HG02884 (cell line): ENCODE data around the gene MID2.
A peak's percentile ranks its signal among the peaks of the same experiment; 100 is the strongest.
"Not testable (repeated sequence)": the region's sequence is repeated elsewhere in the genome, so short reads cannot be mapped to it uniquely, and the experiment has no call there.

Experiments used
- ATAC-seq: cut with Tn5 transposase; IDR thresholded peaks from one replicate; pipeline ENCODE4 v1.9.1; 2021; ENCODE audit warnings: mild to moderate bottlenecking, moderate library complexity; ENCODE audit not compliant: unreplicated experiment

MID2 gene

DNA sequence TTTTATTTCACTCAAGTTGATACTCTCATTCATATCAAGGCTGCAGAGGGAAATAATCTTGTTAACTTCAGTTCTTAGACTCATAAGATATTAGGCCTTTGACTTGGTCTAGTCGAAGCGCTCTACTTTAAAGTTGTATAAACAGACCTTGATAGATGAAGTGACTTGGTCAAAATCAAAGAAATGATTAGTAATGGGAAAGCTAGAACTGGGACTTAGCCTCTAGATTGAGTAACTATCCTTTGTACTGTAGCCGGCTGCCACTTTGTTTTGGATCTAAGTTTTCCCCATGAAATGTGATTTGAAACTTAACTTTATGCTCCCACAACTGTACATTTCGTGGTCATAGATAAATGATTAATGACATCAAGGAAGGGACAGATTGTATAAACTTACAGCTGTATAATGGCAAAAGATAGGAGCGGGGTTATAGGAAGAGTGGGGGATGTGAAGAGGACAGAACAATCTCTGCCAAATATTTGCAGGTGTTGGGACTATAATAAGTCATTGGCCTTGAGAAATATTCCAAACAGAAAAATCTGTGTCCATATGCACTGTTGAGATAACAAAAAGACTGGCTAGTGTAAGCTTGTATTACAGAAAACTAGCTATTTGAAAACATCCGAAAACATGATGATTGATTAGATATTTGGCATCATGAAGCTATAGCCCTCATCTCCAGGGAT lies 17.2 kb downstream of the MID2 start:
- ATAC-seq: no peak

DNA sequence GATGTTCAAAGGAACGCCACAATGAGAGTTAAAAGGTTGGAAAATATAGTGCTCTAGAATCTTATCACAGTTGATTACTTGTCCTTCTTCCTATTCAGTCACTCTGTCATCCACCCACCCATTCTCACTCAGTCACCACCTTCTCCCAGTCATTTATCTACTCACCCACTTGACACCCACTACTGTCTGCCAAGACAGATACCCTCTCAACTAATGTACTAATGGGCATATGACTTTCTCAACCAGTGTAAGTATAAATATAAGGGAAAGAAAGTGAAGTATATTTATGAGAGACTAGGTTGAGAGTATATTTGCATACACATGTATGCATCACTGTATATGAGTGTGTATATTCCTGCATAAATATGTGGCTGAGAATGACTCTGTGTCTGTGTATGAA lies 20.0 kb downstream of the MID2 start:
- ATAC-seq: no peak

DNA sequence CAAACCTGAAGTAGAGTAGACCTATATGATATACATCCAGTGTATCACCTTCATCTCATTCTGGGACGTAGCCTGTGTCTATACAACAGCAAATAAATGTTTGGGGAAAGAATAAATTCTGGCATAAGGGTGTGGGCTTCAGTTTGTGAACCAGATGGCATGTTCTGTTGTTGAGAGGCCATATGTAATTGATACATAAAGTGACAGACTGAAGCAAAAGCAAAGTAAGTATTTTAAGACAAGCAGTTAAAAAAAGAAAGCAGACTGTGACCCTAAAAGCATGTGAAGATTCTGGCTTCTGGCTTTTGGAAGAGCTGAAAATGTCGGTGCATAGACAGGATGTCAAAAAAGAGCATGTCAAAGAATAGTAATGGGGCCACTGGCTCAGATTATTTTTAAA lies 22.9 kb downstream of the MID2 start:
- ATAC-seq: no peak

DNA sequence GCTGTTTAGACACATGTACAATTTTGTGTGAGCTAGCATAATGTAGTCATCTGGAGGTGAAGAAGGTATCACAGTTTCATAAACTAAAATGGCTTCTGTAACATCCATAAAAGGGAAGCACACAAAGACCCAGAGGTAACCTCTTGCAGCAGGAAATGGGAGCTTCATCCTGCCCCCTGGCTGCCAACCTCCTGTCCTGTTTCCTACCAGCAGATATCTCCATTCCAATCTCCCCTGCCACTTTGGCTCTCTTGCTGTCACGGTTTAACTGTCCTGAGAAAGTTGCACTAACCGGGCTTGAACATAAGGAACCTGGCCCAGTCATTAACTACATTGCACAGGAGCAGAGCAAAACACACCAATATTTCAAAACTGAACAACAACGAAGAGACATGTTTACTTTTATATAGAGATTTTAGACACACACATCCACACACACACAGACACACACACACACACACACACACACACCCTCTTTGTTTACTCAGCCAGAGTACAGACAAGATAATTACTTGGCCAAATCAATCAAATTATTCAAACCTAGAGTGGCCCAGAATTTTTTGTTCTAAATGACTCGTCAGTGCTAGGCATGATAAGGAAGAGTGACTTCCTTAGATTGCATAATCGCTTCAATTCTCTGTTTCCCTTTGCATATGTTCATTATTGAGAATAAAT lies 24.2 kb downstream of the MID2 start:
- no peak for ATAC-seq

DNA sequence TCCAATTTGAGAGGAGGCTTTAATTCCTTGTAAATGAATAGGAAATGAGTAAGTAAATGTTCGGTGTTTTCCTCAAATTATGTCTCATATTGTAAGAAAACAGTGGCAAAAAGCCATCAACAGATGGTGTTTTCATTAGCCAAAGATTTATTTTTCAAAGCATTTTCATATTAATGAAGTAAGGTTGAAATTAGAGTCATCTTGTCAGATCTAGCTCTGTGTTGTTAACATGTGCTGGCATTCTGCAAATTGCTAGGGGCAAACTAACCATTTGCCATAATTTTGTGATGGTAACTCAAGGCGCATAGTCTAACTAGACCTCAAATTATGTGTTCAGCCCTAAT lies 24.7 kb downstream of the MID2 start:
- ATAC-seq: no peak

DNA sequence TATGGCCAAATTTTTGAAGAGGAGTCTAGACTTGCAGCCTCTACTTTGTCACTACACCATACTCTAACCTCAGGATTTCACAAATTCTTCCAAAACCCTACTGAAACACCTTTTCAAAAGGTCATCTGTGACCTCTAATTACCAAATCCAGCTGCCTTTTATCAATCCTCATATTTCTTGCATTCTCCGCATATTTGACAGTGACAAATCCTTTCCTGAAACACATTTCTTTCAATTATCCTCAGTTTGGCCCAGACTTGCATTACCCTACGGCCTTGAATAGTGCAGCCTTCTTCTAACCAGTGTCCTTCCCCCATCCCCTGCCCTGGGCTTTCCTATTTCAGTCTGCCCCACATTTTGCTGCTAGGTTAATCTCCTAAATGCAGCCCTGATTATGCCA lies 25.5 kb downstream of the MID2 start:
- ATAC-seq: no peak

DNA sequence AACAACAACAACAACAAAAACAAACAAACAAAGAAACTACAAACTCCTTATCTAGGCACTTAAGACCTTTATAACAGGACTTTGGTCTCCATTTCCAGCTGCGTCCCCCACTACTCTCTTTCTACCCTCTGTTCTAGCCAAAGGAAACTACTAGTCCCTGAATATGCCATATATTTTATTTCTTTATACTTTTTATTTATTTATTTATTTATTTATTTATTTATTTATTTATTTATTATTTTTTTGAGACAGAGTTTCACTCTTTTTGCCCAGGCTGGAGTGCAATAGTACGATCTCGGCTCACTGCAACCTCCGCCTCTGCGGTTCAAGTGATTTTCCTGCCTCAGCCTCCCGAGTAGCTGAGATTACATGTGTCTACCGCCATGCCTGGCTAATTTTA lies 26.0 kb downstream of the MID2 start:
- ATAC-seq: not testable (repeated sequence)

DNA sequence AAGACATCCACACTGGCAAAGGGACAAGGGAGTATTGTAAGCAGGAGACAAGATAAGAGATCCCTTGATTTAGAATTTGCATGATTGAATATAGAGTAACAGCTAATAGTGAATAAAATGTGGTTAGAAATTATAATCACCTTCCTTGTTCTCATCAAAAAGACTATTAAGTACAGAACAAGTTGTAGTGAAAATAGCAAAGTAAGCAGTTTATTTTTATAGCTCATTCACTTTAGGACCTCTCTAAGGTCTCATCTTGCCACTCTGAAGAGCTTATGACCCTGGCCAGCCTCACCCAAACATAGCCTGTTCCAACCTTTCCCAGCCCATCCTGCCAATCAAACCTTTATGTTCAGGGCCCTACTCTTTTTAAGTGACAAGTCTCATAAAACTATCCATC lies 30.6 kb downstream of the MID2 start:
- no peak for ATAC-seq

DNA sequence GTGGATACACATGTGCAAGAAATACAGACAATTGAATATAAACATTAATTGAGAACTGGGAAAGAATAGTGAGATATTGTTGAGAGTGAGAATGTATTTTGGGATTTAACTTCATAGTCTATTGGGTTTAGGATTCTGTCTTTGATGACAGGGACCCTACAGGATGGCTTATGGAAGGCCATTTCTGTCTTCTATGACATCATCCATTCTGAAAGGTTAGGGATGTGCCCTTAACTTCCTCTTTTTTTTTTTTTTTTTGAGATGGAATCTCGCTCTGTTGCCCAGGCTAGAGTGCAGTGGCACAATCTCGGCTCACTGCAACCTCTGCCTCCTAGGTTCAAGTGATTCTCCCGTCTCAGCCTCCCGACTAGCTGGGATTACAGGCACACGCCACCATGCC lies 31.4 kb downstream of the MID2 start:
- not testable (repeated sequence) for ATAC-seq

DNA sequence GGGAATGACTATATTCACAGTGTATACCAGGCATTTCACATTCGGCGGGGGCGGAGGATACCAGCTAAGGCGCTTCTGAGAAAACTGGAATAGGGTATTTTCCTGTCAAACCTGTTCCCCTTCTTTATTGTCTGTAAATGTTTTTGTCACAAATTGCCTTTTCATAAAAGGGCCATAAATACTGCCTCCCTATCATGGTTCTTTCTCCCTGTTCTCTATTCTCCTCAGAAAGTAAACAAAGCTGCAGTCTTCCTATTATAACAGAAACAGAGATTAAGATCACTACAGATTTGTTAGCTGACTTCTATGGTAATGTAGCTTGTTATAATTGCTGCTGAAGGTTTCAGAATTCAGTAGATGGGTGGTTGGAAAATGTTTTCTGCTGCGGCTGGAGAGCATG lies 32.2 kb downstream of the MID2 start:
- ATAC-seq: no peak

DNA sequence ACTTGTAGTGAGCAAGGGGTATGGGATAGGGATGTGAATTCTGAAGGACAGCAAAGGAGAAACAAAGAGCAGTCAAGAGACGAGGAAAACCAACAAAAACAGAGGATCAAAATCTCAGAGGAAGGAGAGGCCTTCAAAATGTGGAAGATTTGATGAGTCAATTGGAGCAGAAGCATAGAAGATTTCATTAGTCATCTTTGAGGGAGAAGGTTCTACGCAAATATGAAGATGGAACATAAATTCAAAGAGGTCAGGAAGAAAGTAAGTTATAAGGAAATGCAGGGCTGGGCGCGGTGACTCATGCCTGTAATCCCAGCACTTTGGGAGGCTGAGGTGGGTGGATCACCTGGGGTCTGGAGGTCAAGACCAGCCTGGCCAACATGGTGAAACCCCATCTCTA lies 35.4 kb downstream of the MID2 start:
- no peak for ATAC-seq

DNA sequence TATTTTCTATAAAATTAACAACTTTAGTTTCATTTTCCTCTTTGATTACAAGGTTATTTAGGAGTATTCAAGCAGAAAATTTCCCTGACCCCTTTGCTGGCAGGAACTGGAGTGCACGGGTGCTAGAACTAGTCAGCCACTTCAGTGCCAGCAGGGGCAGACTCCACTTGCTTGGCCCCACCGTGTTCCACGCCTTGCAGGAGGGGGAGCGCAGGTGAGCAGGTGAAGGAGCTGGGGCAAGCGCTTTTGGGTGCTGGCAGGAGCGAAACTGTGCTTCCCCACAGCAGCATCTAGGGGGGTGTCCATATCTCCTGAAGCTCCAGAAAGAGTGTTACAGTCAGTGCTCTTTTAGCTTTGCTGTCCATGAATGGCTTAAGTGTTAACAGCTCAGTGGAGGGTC lies 45.5 kb downstream of the MID2 start:
- ATAC-seq: no peak

DNA sequence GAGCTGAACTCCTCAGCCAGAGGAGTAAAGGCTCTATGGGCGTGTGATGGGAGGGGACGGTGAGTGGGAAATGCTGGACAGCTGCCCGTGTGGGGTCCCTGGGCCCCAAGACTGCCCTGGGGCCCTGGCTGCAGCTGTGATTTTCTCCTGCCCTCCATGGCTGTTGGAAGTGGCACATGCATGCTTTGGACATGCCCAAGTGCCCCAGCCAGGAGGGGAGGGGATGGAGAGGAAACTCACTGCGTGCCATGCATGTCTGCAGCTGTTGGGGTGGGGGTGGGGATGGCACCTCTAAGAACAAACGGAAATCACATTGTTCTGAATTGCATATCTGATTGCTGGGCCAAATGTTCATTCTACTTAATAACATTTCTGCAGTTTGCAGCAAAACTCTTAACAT lies 52.4 kb downstream of the MID2 start:
- no peak for ATAC-seq

DNA sequence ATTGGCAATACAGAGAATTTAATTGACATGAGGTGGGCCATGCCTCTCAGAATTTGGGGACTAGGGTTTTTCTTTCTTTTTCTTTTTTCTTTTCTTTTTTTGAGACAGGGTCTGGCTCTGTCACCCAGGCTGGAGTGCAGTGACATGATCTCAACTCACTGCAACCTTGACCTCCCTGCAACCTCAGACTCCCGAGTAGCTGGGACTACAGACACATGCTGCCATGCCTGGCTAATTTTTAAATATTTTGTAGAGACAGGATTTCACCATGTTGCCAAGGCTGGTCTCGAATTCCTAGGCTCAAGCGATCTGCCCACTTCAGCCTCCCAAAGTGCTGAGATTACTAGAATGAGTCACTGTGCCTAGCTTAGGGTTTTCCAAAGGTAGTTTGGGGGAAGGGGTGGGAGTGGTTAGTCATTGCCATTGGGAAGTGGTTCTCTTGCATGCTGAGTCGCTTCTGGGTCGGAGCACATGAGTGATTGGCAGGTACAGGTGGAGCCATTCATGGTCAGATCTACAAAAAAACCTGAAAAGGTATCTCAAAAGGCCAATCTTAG lies 54.5 kb downstream of the MID2 start:
- ATAC-seq: no peak

DNA sequence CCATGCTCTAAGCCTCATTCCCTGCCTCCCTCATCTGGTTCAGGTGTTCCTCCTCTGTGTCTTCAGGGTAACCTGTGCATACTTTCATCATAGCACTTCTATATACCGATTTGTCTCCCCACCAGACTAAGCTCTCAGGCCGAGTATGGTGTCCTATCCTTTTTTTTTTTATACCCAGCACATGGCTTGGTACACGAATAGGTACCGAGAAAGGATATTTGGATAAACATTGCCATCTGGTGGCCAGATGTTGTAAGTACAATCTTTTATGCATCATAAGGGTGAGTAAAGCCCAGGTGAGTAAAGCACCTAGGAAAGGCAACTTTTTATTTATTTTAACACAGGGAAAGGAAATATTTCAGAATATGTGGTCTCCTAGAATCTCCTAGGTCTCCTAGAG lies 68.4 kb downstream of the MID2 start:
- peak; percentile 70 for ATAC-seq

DNA sequence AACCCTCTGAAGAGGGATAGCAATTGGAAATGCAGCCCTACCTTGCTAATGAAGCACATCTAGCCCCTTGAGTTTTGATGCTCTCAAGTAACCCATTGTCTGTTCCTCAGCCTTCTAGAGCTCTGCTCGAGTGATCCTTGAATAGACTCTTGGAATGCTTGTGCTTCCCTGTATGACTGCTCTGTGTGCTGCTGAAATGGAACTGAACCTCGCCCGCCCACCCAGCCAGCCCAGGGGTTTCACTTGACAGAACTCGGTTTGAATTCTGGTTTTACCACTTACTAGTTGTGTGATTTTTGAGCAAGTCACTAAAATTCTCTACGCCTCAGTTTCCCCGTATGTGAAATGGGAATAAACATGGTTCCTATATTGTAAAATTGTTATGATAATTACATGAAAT lies 77.1 kb downstream of the MID2 start:
- no peak for ATAC-seq

DNA sequence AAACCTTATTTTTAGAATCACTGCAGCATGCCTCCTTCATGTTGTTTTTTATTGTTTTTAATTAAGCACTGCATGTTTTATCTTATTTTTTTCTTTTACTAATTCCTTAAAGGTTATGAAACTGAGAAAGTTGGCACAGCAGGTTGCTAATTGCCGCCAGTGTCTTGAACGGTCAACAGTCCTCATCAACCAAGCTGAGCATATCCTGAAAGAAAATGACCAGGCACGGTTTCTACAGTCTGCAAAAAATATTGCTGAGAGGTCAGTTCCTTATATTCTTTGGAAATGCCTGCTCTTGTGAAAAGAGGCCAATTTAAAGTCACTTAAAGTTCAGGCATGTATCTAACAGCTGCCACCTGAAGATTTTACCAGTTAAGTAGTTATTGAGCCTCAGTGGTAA lies 79.7 kb downstream of the MID2 start:
- ATAC-seq: no peak

DNA sequence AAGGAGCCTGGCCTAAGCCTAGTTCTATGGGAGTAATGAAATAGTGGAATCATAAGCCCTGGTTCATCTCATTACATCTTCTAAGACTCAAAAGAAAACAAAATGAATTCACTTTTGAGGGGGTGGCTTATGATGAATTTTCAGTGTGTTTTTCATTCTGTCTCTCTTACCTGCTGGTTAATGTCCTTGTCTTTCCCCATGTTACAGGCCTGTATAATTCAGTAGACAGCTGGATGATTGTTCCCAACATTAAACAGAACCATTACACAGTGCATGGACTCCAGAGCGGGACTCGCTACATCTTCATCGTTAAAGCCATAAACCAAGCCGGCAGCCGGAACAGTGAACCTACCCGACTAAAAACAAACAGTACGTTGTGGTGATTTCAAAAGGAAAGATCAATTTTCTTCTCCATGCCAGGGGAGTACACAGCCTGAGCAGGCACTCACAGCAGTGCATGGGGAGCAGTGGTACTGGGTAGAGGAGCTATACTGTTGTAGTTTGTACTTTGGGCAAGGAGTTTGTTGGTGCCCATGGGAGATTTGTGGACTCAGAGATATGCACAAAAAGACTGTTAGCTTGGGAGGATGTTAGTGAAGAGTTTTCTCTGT lies 98.6 kb downstream of the MID2 start:
- ATAC-seq: no peak

DNA sequence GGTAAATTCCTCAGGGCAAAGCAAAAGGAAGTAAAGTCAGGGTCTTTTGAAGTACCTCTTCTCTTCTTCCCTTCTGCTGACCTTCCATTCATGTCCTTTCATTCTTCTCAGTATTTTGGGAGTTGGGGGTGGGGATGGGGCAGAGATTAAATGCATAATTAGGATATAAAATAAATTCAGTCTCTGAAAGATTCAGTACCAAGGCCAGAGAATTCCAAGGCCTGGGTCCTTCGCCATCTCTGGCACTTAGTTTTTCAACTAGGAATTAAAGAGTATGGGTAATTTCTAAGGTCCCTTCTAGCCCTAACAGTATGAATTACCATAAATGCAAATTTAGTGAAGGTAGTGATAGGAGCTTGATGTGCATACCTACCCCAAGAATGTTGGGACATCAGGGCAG lies 108.6 kb downstream of the MID2 start:
- ATAC-seq: no peak

DNA sequence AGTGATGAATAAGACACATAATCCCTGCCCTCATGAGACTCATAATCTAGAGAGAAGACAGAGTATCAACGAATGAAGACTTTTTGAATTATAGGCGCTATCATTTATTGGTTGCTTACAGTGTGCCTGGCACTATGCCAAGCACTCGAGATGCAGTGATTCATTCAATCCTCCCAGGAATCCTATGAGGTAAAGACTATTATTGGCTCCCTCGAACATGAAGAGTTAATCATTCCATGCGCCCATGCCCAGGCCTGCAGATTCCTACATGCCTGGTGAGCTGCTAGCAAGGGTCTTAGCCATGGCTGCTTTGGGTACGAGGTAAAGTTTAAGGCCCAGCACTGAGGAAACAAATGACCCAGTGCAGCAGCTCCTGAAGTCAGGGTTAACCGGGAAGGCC lies 109.5 kb downstream of the MID2 start:
- no peak for ATAC-seq

DNA sequence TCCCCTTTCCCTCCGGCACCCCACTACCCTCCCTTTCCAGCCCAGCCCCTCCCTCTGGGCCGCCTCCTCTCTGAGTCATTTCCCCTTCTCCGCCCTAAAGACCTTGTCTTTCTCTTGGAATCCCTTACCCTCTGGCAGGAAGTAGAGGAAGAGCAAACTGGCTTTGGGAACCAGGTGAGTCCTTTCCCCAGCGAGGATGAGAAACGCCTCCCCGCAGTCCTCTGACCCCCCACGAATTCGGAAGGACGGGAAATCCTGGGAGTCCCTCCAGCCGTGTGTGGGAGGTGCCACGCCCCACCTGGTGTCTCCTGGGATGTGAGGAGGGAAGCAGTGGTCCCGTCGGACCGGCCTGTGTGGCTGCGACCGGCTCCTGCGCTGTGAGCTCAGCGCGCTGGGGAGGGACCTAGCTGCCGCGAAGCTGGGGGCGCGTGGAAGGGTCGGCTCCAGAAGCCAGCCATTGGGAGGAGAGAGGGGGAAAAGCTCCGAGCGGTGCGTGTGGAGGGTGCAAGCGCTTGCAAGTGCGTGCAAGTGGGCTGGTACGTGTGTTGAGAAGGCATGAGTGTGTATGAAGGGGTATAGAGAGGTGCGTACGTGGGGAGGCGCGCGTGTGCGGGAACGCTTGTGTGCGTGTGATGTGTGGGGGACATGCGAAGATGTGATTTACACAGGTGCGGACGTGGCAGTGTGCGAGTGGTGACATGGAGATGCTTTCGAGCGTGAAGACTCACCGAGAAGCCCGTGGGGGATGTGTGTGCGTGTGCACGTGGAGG lies 110.2 kb downstream of the MID2 start:
- ATAC-seq: no peak

DNA sequence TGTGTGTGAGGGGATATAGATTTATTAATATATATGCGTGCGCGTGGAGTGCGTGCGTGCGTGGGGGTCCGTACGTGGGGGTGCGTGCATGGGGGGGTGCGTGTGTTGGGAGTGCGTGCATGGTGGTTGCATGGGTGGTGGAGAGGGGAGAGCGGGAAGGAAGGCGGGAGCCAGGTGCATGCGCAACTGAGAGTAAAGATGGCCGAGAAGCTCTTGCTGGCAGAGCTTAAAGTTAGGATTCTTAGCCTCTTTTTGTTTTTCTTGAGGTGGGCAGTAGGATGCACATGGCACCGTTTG lies 110.7 kb downstream of the MID2 start:
- ATAC-seq: no peak
